Spleen (tissue), 11 donors: ENCODE results near the gene SETD7. TPM values are rescaled to one million over a fixed set of nuclear protein-coding genes. Genes with fewer than 3 reads are reported as not detected.
A peak's percentile ranks its signal among the peaks of the same experiment; 100 is the strongest.

Experiments
- DNase-seq: peaks from one replicate; pipeline ENCODE4 v3.0.0-alpha.2; 2020
- H3K27ac ChIP-seq, 8 donors: fragments of 200-600 bp; sonication (generic) in 7 of 8; 1 replicate in 4 of 8; 2 replicates in 4 of 8; pipeline versions ENCODE4 v1.5.0 to v1.8.0; 2016 to 2021; ENCODE audit warnings: inconsistent platforms in 4 of 8, mild to moderate bottlenecking in 4 of 8, moderate library complexity in 1 of 8
- H3K27me3 ChIP-seq, 7 donors: fragments of 200-600 bp; sonication (generic) in 6 of 7; replicated peaks in 1 of 7; 1 replicate in 4 of 7; 2 replicates in 3 of 7; pipeline versions ENCODE4 v1.5.0 to v1.8.0; 2016 to 2021; ENCODE audit warnings: inconsistent platforms in 3 of 7, mild to moderate bottlenecking in 1 of 7
- H3K36me3 ChIP-seq, 6 donors: fragments of 200-600 bp; sonication (generic) in 5 of 6; 1 replicate in 4 of 6; 2 replicates in 2 of 6; pipeline versions ENCODE4 v1.5.0 to v1.8.0; 2016 to 2021; ENCODE audit warnings: inconsistent platforms in 2 of 6
- H3K4me1 ChIP-seq, 6 donors: fragments of 200-600 bp; sonication (generic) in 5 of 6; 1 replicate in 3 of 6; 2 replicates in 3 of 6; pipeline versions ENCODE4 v1.5.0 to v1.8.0; 2016 to 2021; ENCODE audit warnings: inconsistent platforms in 3 of 6
- H3K4me3 ChIP-seq, 8 donors: fragments of 200-600 bp; sonication (generic) in 7 of 8; 1 replicate in 4 of 8; 2 replicates in 4 of 8; pipeline versions ENCODE4 v1.5.0 to v1.8.0; 2016 to 2021; ENCODE audit warnings: inconsistent platforms in 4 of 8, mild to moderate bottlenecking in 4 of 8, moderate library complexity in 2 of 8
- H3K9me3 ChIP-seq, 8 donors: fragments of 200-600 bp; sonication (generic) in 7 of 8; 1 replicate in 4 of 8; 2 replicates in 4 of 8; pipeline versions ENCODE4 v1.5.0 to v1.8.0; 2016 to 2021; ENCODE audit warnings: inconsistent platforms in 4 of 8
- CTCF ChIP-seq, 11 experiments: fragments of 200-600 bp in 7 of 11; fragments of 450-650 bp in 4 of 11; sonication (generic) in 4 of 11; IDR thresholded peaks in 8 of 11; conservative IDR thresholded peaks in 3 of 11; 1 replicate in 7 of 11; 2 replicates in 4 of 11; pipeline versions ENCODE4 v1.4.0 to v1.8.0; 2016 to 2021; ENCODE audit warnings: antibody characterized with exemption in 11 of 11, inconsistent platforms in 4 of 11, mild to moderate bottlenecking in 1 of 11
- POLR2A ChIP-seq, 3 donors: fragments of 450-650 bp; IDR thresholded peaks; one replicate each; pipeline ENCODE4 v1.5.1; 2017; ENCODE audit warnings: antibody characterized with exemption in 3 of 3, mild to moderate bottlenecking in 1 of 3
- POLR2AphosphoS5 ChIP-seq, 3 donors: sonication (generic); formaldehyde crosslinking; IDR thresholded peaks; one replicate each; pipeline ENCODE4 v1.5.1; 2017; ENCODE audit warnings: antibody characterized with exemption in 3 of 3
- WGBS, 5 donors: extraction: QIAGEN DNeasy Blood & Tissue Kit in 3 of 5; methylation state at CpG; one replicate each; pipeline versions ENCODE4 v1.1.5 to v1.1.7; 2013 to 2018; 5-methylcytosine and 5-hydroxymethylcytosine counted together
- intact Hi-C: fragments of 100-400 bp; cut with DNase I; formaldehyde crosslinking; loops from one replicate; pipeline ENCODE4 v1.15.0; 2023; ENCODE audit warnings: low total_unique reads
- polyA plus RNA-seq, 3 donors: library from polyadenylated mRNA; stranded (reverse); fragments of 200-250 nt; gene quantifications; one replicate each; pipeline ENCODE4 v1.2.1, GENCODE V29; 2013
- total RNA-seq, 7 donors: library from RNA; depleted of rRNA in 3 of 7; stranded (reverse); fragments of >200 nt in 3 of 7; fragmentation: NEBNext Ultra II Directional in 4 of 7; extraction: Animal tissue kit (Norgen Biotek cat#: 25700) in 4 of 7; gene quantifications; one replicate each; pipeline versions ENCODE4 v1.1.0 to v1.2.1, GENCODE V29; 2016 to 2021
- donor health status: healthy with polysubstance abuse.
- donor health status: DM: no; HTN: no; CAD: no; lungs with moderate emphysema.
- donor health status: DM: no; HTN: no; CAD: no.
- donor health status: Bipolar disorder and iron deficiency.
- donor health status: healthy.
- donor health status: DM: no; HTN: no; CAD: no.
- donor health status: DM: yes; HTN: yes; CAD: no.

Gene SETD7
- total and polyA plus RNA-seq, 10 donors = 5.0 to 45.4 (median 30.8) TPM

GRCh38 chr4:139458999-139459398 is 97.0 kb downstream of the SETD7 start:
- TF ChIP-seq POLR2AphosphoS5 (IDR thresholded peaks at IDR 0.05) = no peak
- no peak for TF ChIP-seq CTCF (IDR thresholded peaks at IDR 0.05 in 8 of 11, conservative IDR thresholded peaks at IDR 0.05 in 3 of 11)
- TF ChIP-seq POLR2A (IDR thresholded peaks at IDR 0.05) = no peak
- Histone ChIP-seq H3K27me3 (no peaks in the 10 kb centered on the region), H3K36me3 (peaks cover 0 to 18% (median 0%) of the 10 kb centered on the region in 6 donors), H3K27ac (no peak overlapping the region), H3K4me3 (no peak overlapping the region), H3K9me3 (no peaks in the 10 kb centered on the region), H3K4me1 (peaks cover 20 to 74% (median 45%) of the 10 kb centered on the region in 6 donors)
- intact Hi-C loops = no loop called here
- 89 to 100% (median 94%) methylated on average over 3 of the region's 3 CpGs for WGBS, 5 donors
- DNase-seq = no peak

GRCh38 chr4:139458543-139458942 is 97.5 kb downstream of the SETD7 start:
- Histone ChIP-seq H3K4me1 (peaks cover 20 to 74% (median 46%) of the 10 kb centered on the region in 6 donors), H3K27me3 (no peaks in the 10 kb centered on the region), H3K27ac (no peak overlapping the region), H3K36me3 (peaks cover 0 to 18% (median 0%) of the 10 kb centered on the region in 6 donors), H3K4me3 (no peak overlapping the region), H3K9me3 (no peaks in the 10 kb centered on the region)
- no peak for DNase-seq
- intact Hi-C loops = no loop called here
- 92 to 100% (median 97%) methylated on average over 1 of the region's 1 CpG for WGBS, 5 donors
- TF ChIP-seq POLR2A (IDR thresholded peaks at IDR 0.05) (no peak), POLR2AphosphoS5 (IDR thresholded peaks at IDR 0.05) (no peak), CTCF (IDR thresholded peaks at IDR 0.05 in 8 of 11, conservative IDR thresholded peaks at IDR 0.05 in 3 of 11) (no peak)

- Histone ChIP-seq H3K4me3 (no peak overlapping the region), H3K27ac (no peak overlapping the region), H3K4me1 (peaks cover 23 to 82% (median 56%) of the 10 kb centered on the region in 6 donors), H3K36me3 (peaks cover 0 to 10% (median 0%) of the 10 kb centered on the region in 6 donors), H3K27me3 (no peaks in the 10 kb centered on the region), H3K9me3 (no peaks in the 10 kb centered on the region)
- intact Hi-C loops = no loop called here
- 83 to 93% (median 90%) methylated on average over 4 of the region's 4 CpGs for WGBS, 5 donors
- DNase-seq = no peak
- TF ChIP-seq CTCF (IDR thresholded peaks at IDR 0.05 in 8 of 11, conservative IDR thresholded peaks at IDR 0.05 in 3 of 11) (no peak), POLR2A (IDR thresholded peaks at IDR 0.05) (no peak), POLR2AphosphoS5 (IDR thresholded peaks at IDR 0.05) (no peak)
These were observed 98.7 kb downstream of the SETD7 start for GRCh38 chr4:139457318-139457717.

- intact Hi-C loops = no loop called here
- no peak for TF ChIP-seq POLR2AphosphoS5 (IDR thresholded peaks at IDR 0.05)
- no peak for TF ChIP-seq CTCF (IDR thresholded peaks at IDR 0.05 in 8 of 11, conservative IDR thresholded peaks at IDR 0.05 in 3 of 11)
- no peak for TF ChIP-seq POLR2A (IDR thresholded peaks at IDR 0.05)
- Histone ChIP-seq H3K9me3 (no peaks in the 10 kb centered on the region), H3K27ac (peak overlapping the region in 7 of 8 donors; percentile 82 to 99 (median 97)), H3K4me3 (peak overlapping the region in 7 of 8 donors; percentile 62 to 86 (median 81)), H3K36me3 (peaks cover 0 to 4% (median 0%) of the 10 kb centered on the region in 6 donors), H3K4me1 (peaks cover 23 to 80% (median 58%) of the 10 kb centered on the region in 6 donors), H3K27me3 (no peaks in the 10 kb centered on the region)
- no peak for DNase-seq
- 54 to 63% (median 55%) methylated on average over 6 of the region's 6 CpGs for WGBS, 5 donors
These were observed 100.9 kb downstream of the SETD7 start for GRCh38 chr4:139455126-139455538.
